HCT116 (cell line): ENCODE data around the gene ADARB1. TPM values are rescaled to one million over a fixed set of nuclear protein-coding genes. Genes with fewer than 3 reads are reported as not detected.

Experiments
- ATAC-seq: fragments of 200-7000 bp; cut with Tn5 transposase; 2 replicates; pipeline ENCODE4 v1.9.1; 2020; ENCODE audit warnings: mild to moderate bottlenecking, moderate library complexity
- BruUV-seq: library from RNA; stranded (reverse); fragments of 400-500 nt; replicated peaks from 2 replicates; lab custom pipeline; 2021; lab: Mats Ljungman, UMichigan
- CTCF ChIA-PET: fragments of 300-600 bp; sonication (Branson Sonifier 250); formaldehyde crosslinking; loops from one replicate; lab custom pipeline; 2021; ENCODE audit warnings: antibody characterized with exemption; lab: Charles Lee
- POLR2A ChIA-PET: fragments of 300-600, 350-600 bp; sonication (Branson Sonifier 250); formaldehyde crosslinking; loops from one replicate; lab custom pipeline; 2021; ENCODE audit warnings: antibody characterized with exemption; lab: Charles Lee
- RAD21 ChIA-PET, 2 experiments: fragments of 300-600 bp; sonication (Branson Sonifier 250); formaldehyde crosslinking; loops; one replicate each; lab custom pipeline; 2023; ENCODE audit warnings: low total read pairs in 2 of 2; ENCODE audit not compliant: uncharacterized antibody in 2 of 2, unreplicated experiment in 2 of 2, low non-redundant PET in 1 of 2; lab: Charles Lee
- DNase-seq: peaks from one replicate; pipeline ENCODE4 v3.0.0-alpha.2; 2010; ENCODE audit warnings: low read depth, low spot score
- H2AFZ ChIP-seq: fragments of 200-600 bp; shearing (Covaris generic), sonication (generic); 2 replicates; pipeline ENCODE4 v1.6.1; 2017; ENCODE audit warnings: low read depth, mixed run types, mixed read lengths, antibody characterized with exemption, low read length; ENCODE audit not compliant: poor library complexity, severe bottlenecking
- H3K27ac ChIP-seq: 2 replicates; pipeline ENCODE4 v1.5.1; 2012; ENCODE audit warnings: low read depth, low read length
- H3K27me3 ChIP-seq: fragments of 200-600 bp; sonication (generic); 2 replicates; pipeline ENCODE4 v1.6.1; 2016; ENCODE audit warnings: mixed run types, low read length, mixed read lengths; ENCODE audit not compliant: insufficient read depth
- H3K36me3 ChIP-seq, 2 experiments: fragments of 200-500 bp in 1 of 2; fragments of 200-600 bp in 1 of 2; sonication (Bioruptor generic) in 1 of 2; sonication (generic) in 1 of 2; 2 replicates each; pipeline versions ENCODE4 v1.5.1 to v1.6.1; 2014 to 2016; ENCODE audit warnings: low read length in 2 of 2, inconsistent platforms in 1 of 2, mixed read lengths in 1 of 2, mixed run types in 1 of 2; ENCODE audit not compliant: insufficient read depth in 2 of 2, control insufficient read depth in 1 of 2
- H3K4me1 ChIP-seq, 2 experiments: fragments of 200-600 bp in 1 of 2; sonication (generic) in 1 of 2; 2 replicates each; pipeline versions ENCODE4 v1.5.1 to v1.6.1; 2012 to 2017; ENCODE audit warnings: low read length in 2 of 2, inconsistent platforms in 1 of 2, mild to moderate bottlenecking in 1 of 2, mixed read lengths in 1 of 2, mixed run types in 1 of 2, moderate library complexity in 1 of 2; ENCODE audit not compliant: insufficient read depth in 2 of 2, control insufficient read depth in 1 of 2
- H3K4me2 ChIP-seq: fragments of 200-600 bp; sonication (generic); 2 replicates; pipeline ENCODE4 v1.6.1; 2017; ENCODE audit warnings: mixed run types, low read length, mixed read lengths
- H3K4me3 ChIP-seq, 2 experiments: fragments of 200-600 bp in 1 of 2; sonication (generic) in 1 of 2; replicated peaks in 1 of 2; 2 replicates each; pipeline ENCODE4 v1.5.1; 2011 to 2016; ENCODE audit warnings: low read length in 2 of 2, control low read depth in 1 of 2, low read depth in 1 of 2, mild to moderate bottlenecking in 1 of 2, mixed read lengths in 1 of 2, mixed run types in 1 of 2
- H3K79me2 ChIP-seq: fragments of 200-600 bp; sonication (generic); 2 replicates; pipeline ENCODE4 v1.6.1; 2017; ENCODE audit warnings: mild to moderate bottlenecking, mixed run types, low read length, moderate library complexity, mixed read lengths; ENCODE audit not compliant: insufficient read depth
- H3K9ac ChIP-seq: fragments of 200-600 bp; sonication (generic); 2 replicates; pipeline ENCODE4 v1.6.1; 2016; ENCODE audit warnings: low read length, mixed read lengths
- H3K9me2 ChIP-seq: fragments of 200-600 bp; sonication (generic), shearing (Covaris generic); 2 replicates; pipeline ENCODE4 v1.6.1; 2017; ENCODE audit warnings: mixed run types, mild to moderate bottlenecking, moderate library complexity; ENCODE audit not compliant: insufficient read depth
- H3K9me3 ChIP-seq, 2 experiments: fragments of 200-500 bp in 1 of 2; fragments of 200-600 bp in 1 of 2; sonication (Bioruptor generic) in 1 of 2; sonication (generic) in 1 of 2; 2 replicates each; pipeline ENCODE4 v1.6.1; 2014 to 2017; ENCODE audit warnings: low read length in 2 of 2, mixed read lengths in 2 of 2, inconsistent platforms in 1 of 2, low read depth in 1 of 2, mild to moderate bottlenecking in 1 of 2, mixed run types in 1 of 2, moderate library complexity in 1 of 2; ENCODE audit not compliant: control insufficient read depth in 1 of 2, insufficient read depth in 1 of 2
- H4K20me1 ChIP-seq: fragments of 200-600 bp; sonication (generic), shearing (Covaris generic); 2 replicates; pipeline ENCODE4 v1.6.1; 2017; ENCODE audit warnings: mixed run types, mild to moderate bottlenecking, moderate library complexity; ENCODE audit not compliant: insufficient read depth
- CBX3 ChIP-seq: IDR thresholded peaks from 2 replicates; pipeline ENCODE4 v1.6.1; 2012; ENCODE audit warnings: low read depth
- CEBPB ChIP-seq: IDR thresholded peaks from 2 replicates; pipeline ENCODE4 v1.6.1; 2012; ENCODE audit warnings: low read depth
- EGR1 ChIP-seq: IDR thresholded peaks from 2 replicates; pipeline ENCODE4 v1.6.1; 2012; ENCODE audit warnings: low read depth
- ELF1 ChIP-seq: IDR thresholded peaks from 2 replicates; pipeline ENCODE4 v1.6.1; 2012; ENCODE audit warnings: low read depth, borderline replicate concordance
- EZH2 ChIP-seq: fragments of 200-600 bp; sonication (generic); IDR thresholded peaks from 2 replicates; pipeline ENCODE4 v1.6.1; 2017; ENCODE audit warnings: antibody characterized with exemption, mixed run types
- FOSL1 ChIP-seq: IDR thresholded peaks from 2 replicates; pipeline ENCODE4 v1.6.1; 2012; ENCODE audit warnings: low read depth
- JUND ChIP-seq: IDR thresholded peaks from 2 replicates; pipeline ENCODE4 v1.6.1; 2012
- POLR2A ChIP-seq: IDR thresholded peaks from 2 replicates; pipeline ENCODE4 v1.7.0; 2011; ENCODE audit warnings: borderline replicate concordance; ENCODE audit not compliant: insufficient read depth, insufficient read length; ENCODE audit errors: extremely low read depth
- RAD21 ChIP-seq: IDR thresholded peaks from 2 replicates; pipeline ENCODE4 v1.6.1; 2012; ENCODE audit warnings: low read depth, mild to moderate bottlenecking
- SIN3A ChIP-seq: IDR thresholded peaks from 2 replicates; pipeline ENCODE4 v1.6.1; 2012; ENCODE audit warnings: low read depth
- SP1 ChIP-seq: IDR thresholded peaks from 2 replicates; pipeline ENCODE4 v1.6.1; 2012; ENCODE audit warnings: low read depth
- ZNF274 ChIP-seq: fragments of 200-500 bp; sonication (Bioruptor generic); IDR thresholded peaks from 2 replicates; pipeline ENCODE4 v1.6.1; 2014; ENCODE audit warnings: mild to moderate bottlenecking, low read depth, low read length, inconsistent platforms
- intact Hi-C: fragments of 100-400 bp; cut with micrococcal nuclease; formaldehyde crosslinking; loops from 2 replicates; pipeline ENCODE4 v1.10.0; 2022
- total RNA-seq: library from RNA; stranded (reverse); gene quantifications from one replicate; pipeline ENCODE4 v1.2.1, GENCODE V29; 2021; ENCODE audit not compliant: unreplicated experiment
- TF ChIP-seq, protein P1 (sequence below): IDR thresholded peaks from 2 replicates; pipeline ENCODE4 v1.6.1; 2012
- TF ChIP-seq, protein P2 (sequence below), 3 experiments: fragments of 200-600 bp in 1 of 3; sonication (generic) in 1 of 3; IDR thresholded peaks in 2 of 3; conservative IDR thresholded peaks in 1 of 3; 2 replicates each; pipeline ENCODE4 v1.5.1; 2012 to 2017; ENCODE audit warnings: low read depth in 2 of 3, low read length in 2 of 3, antibody characterized with exemption in 1 of 3, borderline replicate concordance in 1 of 3, control low read depth in 1 of 3, mild to moderate bottlenecking in 1 of 3, mixed read lengths in 1 of 3, mixed run types in 1 of 3, moderate library complexity in 1 of 3; ENCODE audit not compliant: insufficient read depth in 1 of 3
- TF ChIP-seq, protein P3 (sequence below): IDR thresholded peaks from 2 replicates; pipeline ENCODE4 v1.6.1; 2012

ADARB1 gene
- total RNA-seq, 1 experiment from 2014 or later, result 13.5 TPM

DNA sequence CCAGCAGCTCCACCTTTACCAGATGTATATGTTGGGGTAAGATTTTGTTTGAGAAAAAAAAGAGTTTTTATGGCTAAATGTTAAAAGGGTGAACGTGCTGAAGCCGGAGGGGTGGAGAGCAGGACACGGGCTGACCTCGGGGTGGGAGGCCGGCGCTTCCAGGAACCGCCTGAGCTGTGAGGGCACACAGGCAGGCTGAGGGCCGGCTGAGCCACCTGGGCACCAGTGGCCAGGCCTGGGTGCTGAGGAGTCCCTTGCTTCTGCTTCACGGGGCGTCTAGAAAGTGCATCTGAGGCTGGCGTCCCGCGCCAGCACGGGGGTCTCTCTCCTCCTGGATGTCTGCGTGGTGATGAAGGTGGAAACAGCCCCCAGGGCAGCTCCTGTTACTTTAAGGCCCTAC, 33.6 kb upstream of the ADARB1 start:
- H2AFZ ChIP-seq, result no peak overlapping the region
- CTCF ChIA-PET, result no interaction called here
- RAD21 ChIA-PET, result no interaction called here
- H3K79me2 ChIP-seq, result no peaks in the 10 kb centered on the region
- H3K4me2 ChIP-seq, result no peak overlapping the region
- no peak overlapping the region for H3K4me3 ChIP-seq
- no peaks in the 10 kb centered on the region for H3K4me1 ChIP-seq
- ATAC-seq, result no peak
- peaks cover 6 to 10% of the 10 kb centered on the region in 2 experiments; a peak in 3 of 4 replicates for H3K9me3 ChIP-seq
- no peak overlapping the region for H3K9ac ChIP-seq
- H3K27me3 ChIP-seq, result no peaks in the 10 kb centered on the region
- no TSS peak for BruUV-seq
- H3K9me2 ChIP-seq, result no peaks in the 10 kb centered on the region
- POLR2A ChIA-PET, result no interaction called here
- H3K36me3 ChIP-seq, result no peaks in the 10 kb centered on the region
- TF ChIP-seq, protein P1, sequence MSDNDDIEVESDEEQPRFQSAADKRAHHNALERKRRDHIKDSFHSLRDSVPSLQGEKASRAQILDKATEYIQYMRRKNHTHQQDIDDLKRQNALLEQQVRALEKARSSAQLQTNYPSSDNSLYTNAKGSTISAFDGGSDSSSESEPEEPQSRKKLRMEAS, result no peak
- TF ChIP-seq JUND (no peak), ZNF274 (no peak), POLR2A (no peak), FOSL1 (no peak), ELF1 (no peak), CEBPB (no peak), EGR1 (no peak), EZH2 (no peak), SIN3A (no peak), SP1 (no peak), CBX3 (no peak), RAD21 (no peak)
- TF ChIP-seq, protein P2, sequence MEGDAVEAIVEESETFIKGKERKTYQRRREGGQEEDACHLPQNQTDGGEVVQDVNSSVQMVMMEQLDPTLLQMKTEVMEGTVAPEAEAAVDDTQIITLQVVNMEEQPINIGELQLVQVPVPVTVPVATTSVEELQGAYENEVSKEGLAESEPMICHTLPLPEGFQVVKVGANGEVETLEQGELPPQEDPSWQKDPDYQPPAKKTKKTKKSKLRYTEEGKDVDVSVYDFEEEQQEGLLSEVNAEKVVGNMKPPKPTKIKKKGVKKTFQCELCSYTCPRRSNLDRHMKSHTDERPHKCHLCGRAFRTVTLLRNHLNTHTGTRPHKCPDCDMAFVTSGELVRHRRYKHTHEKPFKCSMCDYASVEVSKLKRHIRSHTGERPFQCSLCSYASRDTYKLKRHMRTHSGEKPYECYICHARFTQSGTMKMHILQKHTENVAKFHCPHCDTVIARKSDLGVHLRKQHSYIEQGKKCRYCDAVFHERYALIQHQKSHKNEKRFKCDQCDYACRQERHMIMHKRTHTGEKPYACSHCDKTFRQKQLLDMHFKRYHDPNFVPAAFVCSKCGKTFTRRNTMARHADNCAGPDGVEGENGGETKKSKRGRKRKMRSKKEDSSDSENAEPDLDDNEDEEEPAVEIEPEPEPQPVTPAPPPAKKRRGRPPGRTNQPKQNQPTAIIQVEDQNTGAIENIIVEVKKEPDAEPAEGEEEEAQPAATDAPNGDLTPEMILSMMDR (IDR thresholded peaks at IDR 0.05 in 2 of 3, conservative IDR thresholded peaks at IDR 0.05 in 1 of 3; ENCODE audit: borderline replicate concordance in 1 of 3, insufficient read depth in 1 of 3, low read depth in 2 of 3, low read length in 2 of 3), result no peak
- TF ChIP-seq, protein P3, sequence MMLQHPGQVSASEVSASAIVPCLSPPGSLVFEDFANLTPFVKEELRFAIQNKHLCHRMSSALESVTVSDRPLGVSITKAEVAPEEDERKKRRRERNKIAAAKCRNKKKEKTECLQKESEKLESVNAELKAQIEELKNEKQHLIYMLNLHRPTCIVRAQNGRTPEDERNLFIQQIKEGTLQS, result no peak
- intact Hi-C loops, result no loop called here
- H3K27ac ChIP-seq, result no peak overlapping the region
- no peak for DNase-seq
- H4K20me1 ChIP-seq, result no peaks in the 10 kb centered on the region
